Activated CD4-positive, alpha-beta T cell treated with anti-CD3 and anti-CD28 coated beads for 48 hours (primary cell): Measurements from ENCODE around the gene CEP295NL.

ENCODE experiments used
- DNase-seq: peaks from one replicate; pipeline ENCODE4 v3.0.0-alpha.2; 2020

CEP295NL gene

DNA sequence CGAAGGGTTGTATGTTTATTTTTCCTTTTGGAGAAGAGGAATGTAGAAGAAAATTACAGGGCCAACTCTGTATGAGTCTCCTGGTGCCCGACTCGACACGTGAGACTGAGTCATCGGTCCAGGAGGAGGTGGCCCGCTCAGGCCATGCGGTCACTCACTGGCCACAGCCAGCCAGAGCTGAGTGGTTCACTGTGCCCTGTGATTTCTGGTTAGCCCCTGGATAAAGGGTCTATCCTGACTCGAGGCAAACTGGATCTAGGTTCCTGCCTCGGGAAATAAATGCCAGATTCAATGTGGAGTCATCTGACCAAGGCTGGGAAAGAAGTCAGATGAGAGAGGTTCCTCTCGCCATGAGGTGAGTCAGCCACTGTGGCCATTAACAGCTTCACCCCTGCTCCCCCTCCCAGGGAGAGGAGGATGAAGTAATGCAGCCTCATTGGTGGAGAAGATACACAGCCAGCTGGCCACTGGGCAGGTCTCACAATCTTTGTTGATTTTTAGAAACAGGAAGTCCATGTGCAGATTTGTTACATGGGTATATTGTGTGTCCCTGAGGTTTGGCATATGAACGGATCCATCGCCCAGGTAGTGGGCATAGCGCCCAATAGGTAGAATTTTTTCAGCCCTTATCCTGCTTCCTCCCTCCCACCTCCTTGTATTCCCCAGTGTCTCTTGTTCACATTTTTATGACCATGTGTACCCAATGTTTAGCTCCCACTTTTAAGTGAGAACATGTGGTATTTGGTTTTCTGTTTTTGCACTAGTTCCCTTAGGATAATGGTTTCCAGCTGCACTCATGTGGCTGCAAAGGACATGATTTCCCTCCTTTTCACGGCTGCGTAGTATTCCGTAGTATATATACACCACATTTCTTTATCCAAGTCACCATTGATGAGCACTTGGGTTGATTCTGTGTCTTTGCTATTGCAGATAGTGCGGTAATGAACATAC lies 40.7 kb downstream of the CEP295NL start:
- no peak for DNase-seq

DNA sequence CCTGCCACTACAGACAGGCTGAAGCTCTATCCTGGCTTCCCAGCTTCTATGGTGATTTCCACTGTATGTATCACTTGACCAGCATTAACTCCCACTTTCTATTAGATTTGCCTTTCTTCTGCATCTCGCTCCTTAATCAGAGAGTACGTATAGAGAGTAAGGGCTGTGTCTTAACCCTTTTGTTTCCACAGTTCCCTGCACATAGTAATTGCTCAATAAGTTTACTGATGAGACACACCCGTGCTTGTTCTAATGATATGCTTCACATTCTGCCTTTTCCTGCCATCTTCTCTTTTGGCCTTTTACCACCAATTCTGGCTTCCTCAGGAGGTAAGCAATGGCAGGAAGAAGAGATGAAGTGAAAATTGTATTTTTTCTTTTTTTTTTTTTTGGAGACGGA lies 41.8 kb downstream of the CEP295NL start:
- DNase-seq, result no peak

DNA sequence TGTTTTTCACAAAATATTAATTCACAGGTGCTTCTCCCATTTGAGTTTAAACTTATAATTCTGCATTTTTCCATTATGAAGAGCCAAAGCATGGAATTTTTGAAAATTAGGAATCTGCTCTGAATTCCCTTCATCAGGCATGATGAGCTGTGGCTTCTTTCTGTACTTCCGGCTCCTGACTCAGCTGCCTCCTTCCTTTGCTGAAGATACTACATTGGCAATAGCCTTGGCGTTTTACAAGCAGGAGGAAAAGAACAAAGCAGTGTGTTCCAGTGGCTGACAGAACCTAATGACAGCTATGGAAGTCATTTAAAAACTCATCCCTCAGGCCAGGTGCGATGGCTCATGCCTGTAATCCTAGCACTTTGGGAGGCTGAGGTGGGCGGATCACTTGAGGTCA lies 44.0 kb downstream of the CEP295NL start:
- no peak for DNase-seq

- no peak for DNase-seq
Measured at GRCh38 chr17:78857266-78857665, 45.7 kb downstream of the CEP295NL start.

GRCh38 chr17:78855561-78856165 lies 47.3 kb downstream of the CEP295NL start:
- DNase-seq, result no peak

GRCh38 chr17:78854508-78854907 lies 48.5 kb downstream of the CEP295NL start:
- DNase-seq, result no peak

GRCh38 chr17:78853926-78854394 lies 49.0 kb downstream of the CEP295NL start:
- no peak for DNase-seq

DNA sequence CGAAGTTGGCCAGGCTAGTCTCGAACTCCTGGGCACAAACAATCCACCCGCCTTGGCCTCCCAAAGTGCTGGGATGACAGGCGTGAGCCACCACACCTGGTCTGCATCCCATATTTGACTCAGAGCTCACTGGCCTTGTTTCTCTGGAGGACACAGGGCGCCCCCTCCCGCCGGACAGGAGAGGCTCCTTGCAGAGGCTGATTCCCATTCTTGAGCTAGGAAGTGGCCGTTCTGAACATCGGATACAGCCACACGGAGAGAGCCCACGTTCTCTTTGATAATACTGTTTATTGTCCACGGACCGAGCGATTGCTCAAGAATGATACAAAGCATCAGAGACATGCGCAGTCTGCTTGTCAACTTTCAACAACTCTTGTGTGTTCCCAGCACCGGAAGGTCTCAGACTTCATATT lies 50.3 kb downstream of the CEP295NL start:
- DNase-seq, result no peak

DNA sequence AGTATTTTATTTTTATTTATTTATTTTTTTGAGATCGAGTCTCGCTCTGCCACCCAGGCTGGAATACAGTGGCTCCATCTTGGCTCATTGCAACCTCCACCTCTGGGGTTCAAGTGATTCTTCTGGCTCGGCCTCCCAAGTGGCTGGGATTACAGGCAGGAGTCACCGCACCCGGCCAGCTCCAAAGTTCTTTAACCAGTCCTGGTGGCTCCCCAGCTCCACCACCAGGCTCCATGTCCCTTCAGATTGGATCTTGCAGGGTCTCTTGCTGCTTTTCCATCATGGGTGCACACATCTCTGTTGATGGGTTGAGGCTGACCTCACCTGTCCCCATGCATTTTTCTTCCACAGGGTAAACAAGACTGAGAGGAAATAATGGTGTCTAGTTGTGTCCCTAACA lies 54.0 kb downstream of the CEP295NL start:
- DNase-seq, result no peak

- DNase-seq, result no peak
Measured at GRCh38 chr17:78847052-78847451, 55.9 kb downstream of the CEP295NL start.

- peak; percentile 38 for DNase-seq
Measured at GRCh38 chr17:78844301-78845005, 58.5 kb downstream of the CEP295NL start.

- DNase-seq, result peak; percentile 74
Measured at GRCh38 chr17:78842881-78843565, 60.0 kb downstream of the CEP295NL start.

- DNase-seq, result peak; percentile 100
Measured at GRCh38 chr17:78840780-78841611, 62.0 kb downstream of the CEP295NL start, which contains the start of gene USP36. Gene USP36 (minus strand): TSS chr17:78840814. CDS start chr17:78836363, 4,451 bp downstream.
